K562 (cell line): ENCODE measurements around the gene LTA. TPM values are rescaled to one million over a fixed set of nuclear protein-coding genes. Genes with fewer than 3 reads are reported as not detected.

Experiments
- ATAC-seq: fragments of 200-7000 bp; cut with Tn5 transposase; 3 replicates; pipeline ENCODE4 v1.9.1; 2020; ENCODE audit warnings: moderate library complexity
- BruUV-seq: library from RNA; stranded (reverse); fragments of 400-500 nt; replicated peaks from 2 replicates; lab custom pipeline; 2021; lab: Mats Ljungman, UMichigan
- CTCF ChIA-PET: fragments of 300-600 bp; formaldehyde crosslinking; extraction: SDS; loops from one replicate; lab custom pipeline; 2021; ENCODE audit warnings: low intra/inter-chr PET ratio; lab: Yijun Ruan, JAX
- POLR2A ChIA-PET: fragments of 300-600, 350-650 bp; sonication (Branson Sonifier 250); formaldehyde crosslinking; extraction: SDS; loops from one replicate; lab custom pipeline; 2021; ENCODE audit warnings: antibody characterized with exemption, inconsistent platforms; lab: Yijun Ruan, JAX
- DNase-seq, 4 experiments: peaks; one replicate each; pipeline versions ENCODE4 v3.0.0 to v3.0.0-alpha.2; 2011 to 2018; ENCODE audit warnings: low spot score in 3 of 4, mixed read lengths in 3 of 4; ENCODE audit errors: extremely low read depth in 1 of 4
- FAIRE-seq: peaks from 2 replicates; lab custom pipeline; 2011; peaks lifted over from hg19 to GRCh38; lab: Jason Lieb, UNC
- H2AFZ ChIP-seq: 2 replicates; pipeline ENCODE4 v1.6.0; 2011; ENCODE audit warnings: low read depth, low read length, control low read depth, inconsistent platforms
- H3K27ac ChIP-seq: fragments of 200-600 bp; 3 replicates; pipeline ENCODE4 v1.8.0; 2011; ENCODE audit warnings: low read depth, mild to moderate bottlenecking, control low read depth, inconsistent platforms, low read length, moderate library complexity, mixed read lengths; ENCODE audit errors: extremely low read depth
- H3K27me3 ChIP-seq, 2 experiments: fragments of 300-600 bp in 1 of 2; 2 replicates in 1 of 2; 3 replicates in 1 of 2; pipeline versions ENCODE4 v1.6.0 to v1.8.0; 2011; ENCODE audit warnings: inconsistent platforms in 2 of 2, low read length in 2 of 2, mild to moderate bottlenecking in 1 of 2, mixed read lengths in 1 of 2, moderate library complexity in 1 of 2; ENCODE audit not compliant: control insufficient read depth in 2 of 2, insufficient read depth in 2 of 2
- H3K36me3 ChIP-seq: fragments of 300-600 bp; 3 replicates; pipeline ENCODE4 v1.8.0; 2011; ENCODE audit warnings: mild to moderate bottlenecking, low read length, inconsistent platforms; ENCODE audit not compliant: control insufficient read depth, insufficient read depth
- H3K4me1 ChIP-seq, 2 experiments: fragments of 200-600 bp in 1 of 2; replicated peaks in 1 of 2; 2 replicates in 1 of 2; 3 replicates in 1 of 2; pipeline versions ENCODE4 v1.5.1 to v1.8.0; 2011; ENCODE audit warnings: inconsistent platforms in 2 of 2, low read length in 2 of 2, mild to moderate bottlenecking in 1 of 2, mixed read lengths in 1 of 2, moderate library complexity in 1 of 2; ENCODE audit not compliant: control insufficient read depth in 2 of 2, insufficient read depth in 2 of 2
- H3K4me2 ChIP-seq: 2 replicates; pipeline ENCODE4 v1.6.1; 2011; ENCODE audit warnings: low read length, control low read depth, inconsistent platforms, mixed read lengths; ENCODE audit not compliant: insufficient read depth
- H3K4me3 ChIP-seq: fragments of 200-600 bp; sonication (generic), shearing (Covaris generic); 2 replicates; pipeline ENCODE4 v1.5.1; 2016; ENCODE audit warnings: control low read depth, inconsistent platforms
- H3K79me2 ChIP-seq: fragments of 200-600 bp; 3 replicates; pipeline ENCODE4 v1.8.0; 2011; ENCODE audit warnings: low read length, inconsistent platforms; ENCODE audit not compliant: control insufficient read depth, insufficient read depth
- H3K9ac ChIP-seq, 2 experiments: 2 replicates each; pipeline versions ENCODE4 v1.6.0 to v1.6.1; 2011; ENCODE audit warnings: low read depth in 2 of 2, low read length in 2 of 2, control low read depth in 1 of 2, inconsistent platforms in 1 of 2, mild to moderate bottlenecking in 1 of 2, mixed read lengths in 1 of 2; ENCODE audit not compliant: insufficient read depth in 1 of 2
- H3K9me1 ChIP-seq: one replicate; pipeline ENCODE4 v1.6.0; 2011; ENCODE audit warnings: inconsistent platforms, mild to moderate bottlenecking, low read length, moderate library complexity; ENCODE audit not compliant: control insufficient read depth, insufficient read depth
- H3K9me3 ChIP-seq: replicated peaks from 2 replicates; pipeline ENCODE4 v1.5.1; 2011; ENCODE audit warnings: low read depth, low read length, inconsistent platforms; ENCODE audit not compliant: control insufficient read depth, insufficient read depth
- H4K20me1 ChIP-seq: replicated peaks from 2 replicates; pipeline ENCODE4 v1.6.1; 2011; ENCODE audit warnings: low read length, inconsistent platforms, mixed read lengths; ENCODE audit not compliant: control insufficient read depth, insufficient read depth
- HEY1 ChIP-seq: fragments of 250-450 bp; sonication (Bioruptor Pico); IDR thresholded peaks from 2 replicates; pipeline ENCODE4 v1.5.0; 2020; ENCODE audit warnings: mild to moderate bottlenecking, moderate library complexity, borderline replicate concordance
- HNRNPK ChIP-seq: fragments of 200-400 bp; formaldehyde crosslinking; IDR thresholded peaks from one replicate; pipeline ENCODE4 v1.6.1; 2018; ENCODE audit warnings: mild to moderate bottlenecking, low read depth, low read length; ENCODE audit not compliant: poor library complexity, severe bottlenecking
- PRPF4 ChIP-seq: fragments of 200-400 bp; formaldehyde crosslinking; IDR thresholded peaks from one replicate; pipeline ENCODE4 v1.6.1; 2017; ENCODE audit warnings: low read length, low read depth, mild to moderate bottlenecking; ENCODE audit not compliant: insufficient read depth, poor library complexity, severe bottlenecking
- PTBP1 ChIP-seq: fragments of 200-400 bp; formaldehyde crosslinking; IDR thresholded peaks from 2 replicates; pipeline ENCODE4 v1.6.1; 2017; ENCODE audit warnings: low read depth, low read length
- RBBP5 ChIP-seq: fragments of 200-600 bp; sonication (generic); IDR thresholded peaks from 2 replicates; pipeline ENCODE4 v1.6.1; 2012; ENCODE audit warnings: borderline replicate concordance, mild to moderate bottlenecking, low read length, control low read depth, inconsistent platforms; ENCODE audit not compliant: insufficient read depth, poor library complexity, severe bottlenecking
- RCOR1 ChIP-seq, 2 experiments: IDR thresholded peaks; 2 replicates each; pipeline ENCODE4 v1.6.1; 2012; ENCODE audit warnings: low read depth in 2 of 2, low read length in 2 of 2, borderline replicate concordance in 1 of 2, improper control_type of control experiment in 1 of 2
- TEAD4 ChIP-seq, 2 experiments: sonication (generic) in 1 of 2; formaldehyde crosslinking in 1 of 2; IDR thresholded peaks; 2 replicates each; pipeline versions ENCODE4 v1.6.1 to v1.8.0; 2012 to 2022; ENCODE audit warnings: borderline replicate concordance in 1 of 2, inconsistent platforms in 1 of 2, low read length in 1 of 2, mild to moderate bottlenecking in 1 of 2, missing genetic modification reagents in 1 of 2
- U2AF1 ChIP-seq: fragments of 200-400 bp; formaldehyde crosslinking; optimal IDR thresholded peaks from 2 replicates; pipeline ENCODE3; 2017; ENCODE audit warnings: mild to moderate bottlenecking, low read depth, low read length, moderate library complexity
- ZEB2 ChIP-seq: fragments of 450-650 bp; IDR thresholded peaks from 2 replicates; pipeline ENCODE4 v1.6.1; 2016
- ZFP30 ChIP-seq: fragments of 250-450 bp; sonication (Bioruptor Pico); IDR thresholded peaks from 2 replicates; pipeline ENCODE4 v1.8.0; 2022; ENCODE audit warnings: moderate library complexity, mild to moderate bottlenecking, inconsistent platforms, borderline replicate concordance
- WGBS: fragments of 100-300 bp; shearing (Covaris generic); methylation state at CpG from one replicate; pipeline ENCODE4 v1.1.6; 2016; ENCODE audit warnings: low coverage, mixed read lengths; ENCODE audit not compliant: insufficient coverage; ENCODE audit errors: missing lambda C conversion rate; 5-methylcytosine and 5-hydroxymethylcytosine counted together
- in situ Hi-C: fragments of 300-500 bp; cut with MboI; formaldehyde crosslinking; loops from 4 replicates; pipeline ENCODE4 v1.15.0; 2018; ENCODE audit warnings: inconsistent platforms, mixed read lengths
- intact Hi-C: fragments of 100-400 bp; cut with micrococcal nuclease; formaldehyde crosslinking; loops from 2 replicates; pipeline ENCODE4 v1.14.2; 2022
- polyA plus RNA-seq, 8 experiments: library from polyadenylated mRNA; depleted of rRNA in 4 of 8; stranded (reverse) in 5 of 8; unstranded in 3 of 8; fragments of >200 nt; fragmentation: Nextera tagmentation in 2 of 8; fragmentation: Illumina TruSeq in 1 of 8; extraction: Ambion mirVana in 2 of 8; extraction: Trizol in 1 of 8; gene quantifications; 2 replicates each; pipeline versions ENCODE4 v1.2.1 to v1.2.3, GENCODE V29; 2011 to 2014; ENCODE audit warnings: inconsistent platforms in 1 of 8, missing spikeins in 1 of 8
- total RNA-seq, 7 experiments: library from RNA; depleted of rRNA in 6 of 7; stranded (reverse); fragments of >200 nt in 6 of 7; fragmentation: Illumina TruSeq in 2 of 7; extraction: Trizol in 2 of 7; gene quantifications; 2 replicates each; pipeline versions ENCODE4 v1.2.1 to v1.2.3, GENCODE V29; 2011 to 2021; ENCODE audit warnings: low replicate concordance in 1 of 7
- TF ChIP-seq, protein P1 (sequence below): fragments of 450-650 bp; IDR thresholded peaks from 2 replicates; pipeline ENCODE4 v1.6.1; 2016; ENCODE audit warnings: borderline replicate concordance
- TF ChIP-seq, protein P2 (sequence below): fragments of 450-650 bp; formaldehyde crosslinking; IDR thresholded peaks from 2 replicates; pipeline ENCODE4 v1.4.0; 2020; ENCODE audit warnings: mild to moderate bottlenecking, moderate library complexity
- TF ChIP-seq, protein P3 (sequence below): fragments of 250-450 bp; sonication (Bioruptor Pico); IDR thresholded peaks from 2 replicates; pipeline ENCODE4 v1.8.0; 2022; ENCODE audit warnings: inconsistent platforms, mild to moderate bottlenecking, moderate library complexity, borderline replicate concordance

Gene LTA
- total and polyA plus RNA-seq, 9 of the 15 experiments (the other 6 are each of a cell fraction or from before 2014, with no cell fraction given) = 0.80 TPM; not detected in 8

DNA sequence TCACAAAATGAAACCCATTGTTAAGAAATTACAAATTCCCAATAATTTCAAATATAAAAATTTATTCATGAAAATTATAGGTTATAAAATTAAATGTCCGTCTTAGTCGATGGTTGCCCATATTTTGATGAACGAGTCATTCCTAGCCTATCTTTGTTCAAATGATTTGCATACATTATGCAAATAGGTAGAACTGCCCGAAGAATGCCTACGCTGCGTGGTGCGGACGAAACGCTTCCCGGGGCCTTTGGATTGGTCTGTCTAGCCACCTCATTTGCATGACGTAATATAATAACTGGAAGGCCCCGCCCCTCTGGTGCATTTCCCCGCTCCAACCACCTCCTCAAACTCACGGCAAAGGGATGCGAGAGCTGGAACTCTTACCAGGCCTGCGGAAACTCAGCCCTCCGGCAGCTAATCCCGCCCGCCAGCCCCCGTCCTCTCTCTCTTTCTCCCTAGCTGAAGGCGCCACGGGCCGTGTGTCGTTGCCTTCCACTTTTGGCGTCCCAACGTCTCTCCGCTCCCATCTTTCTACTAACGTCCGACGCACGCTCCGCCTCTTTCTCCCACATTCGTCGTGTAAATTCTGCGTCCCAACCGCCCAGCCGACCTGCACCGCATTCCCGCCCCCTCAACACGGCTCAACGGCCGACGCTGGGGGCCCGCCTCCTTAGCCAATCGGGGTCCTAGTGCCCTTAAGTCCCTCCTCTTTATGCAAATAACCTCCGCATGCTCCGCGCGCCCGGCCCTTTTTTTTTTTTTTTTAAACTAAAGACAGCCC is 47.9 kb downstream of the LTA start:
- Histone ChIP-seq H3K27ac (peak overlapping the region; percentile 98), H4K20me1 (peaks cover 18% of the 10 kb centered on the region; the same call in 1 of the 2 replicates), H3K4me3 (peak overlapping the region; percentile 96), H3K36me3 (peaks cover 41% of the 10 kb centered on the region), H3K27me3 (no peaks in the 10 kb centered on the region), H3K9ac (peak overlapping the region; percentile 90), H3K9me3 (no peaks in the 10 kb centered on the region), H3K4me2 (peak overlapping the region; percentile 87), H3K79me2 (peaks cover 42% of the 10 kb centered on the region), H3K4me1 (peaks cover 28 to 37% of the 10 kb centered on the region in 2 experiments), H3K9me1 (peaks cover 12% of the 10 kb centered on the region), H2AFZ (peak overlapping the region; percentile 97)
- in situ Hi-C loops = no loop called here
- DNase-seq = peak; percentile 93 to 100 (median 97)
- 0% methylated on average over 49 of the region's 50 CpGs for WGBS
- TSS peak; percentile 98 for BruUV-seq
- ChIA-PET POLR2A (interaction anchor here (0.7 to 12.4 kb wide), 17 partner anchors 10 to 214 kb away, joined by 3 to 274 read pairs (median 4); partner anchors contain the start of genes BAG6, DDX39B, GPANK1 and HSPA1B), CTCF (no interaction called here)
- intact Hi-C loops = loop anchor here (1.0 kb wide), 2 partner anchors 45 to 73 kb away; partner anchors contain the start of gene NFKBIL1
- ATAC-seq = peak; percentile 92
- peak; percentile 95 for FAIRE-seq
- TF ChIP-seq, protein P1, sequence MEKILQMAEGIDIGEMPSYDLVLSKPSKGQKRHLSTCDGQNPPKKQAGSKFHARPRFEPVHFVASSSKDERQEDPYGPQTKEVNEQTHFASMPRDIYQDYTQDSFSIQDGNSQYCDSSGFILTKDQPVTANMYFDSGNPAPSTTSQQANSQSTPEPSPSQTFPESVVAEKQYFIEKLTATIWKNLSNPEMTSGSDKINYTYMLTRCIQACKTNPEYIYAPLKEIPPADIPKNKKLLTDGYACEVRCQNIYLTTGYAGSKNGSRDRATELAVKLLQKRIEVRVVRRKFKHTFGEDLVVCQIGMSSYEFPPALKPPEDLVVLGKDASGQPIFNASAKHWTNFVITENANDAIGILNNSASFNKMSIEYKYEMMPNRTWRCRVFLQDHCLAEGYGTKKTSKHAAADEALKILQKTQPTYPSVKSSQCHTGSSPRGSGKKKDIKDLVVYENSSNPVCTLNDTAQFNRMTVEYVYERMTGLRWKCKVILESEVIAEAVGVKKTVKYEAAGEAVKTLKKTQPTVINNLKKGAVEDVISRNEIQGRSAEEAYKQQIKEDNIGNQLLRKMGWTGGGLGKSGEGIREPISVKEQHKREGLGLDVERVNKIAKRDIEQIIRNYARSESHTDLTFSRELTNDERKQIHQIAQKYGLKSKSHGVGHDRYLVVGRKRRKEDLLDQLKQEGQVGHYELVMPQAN = peak; percentile 93
- TF ChIP-seq RCOR1 (IDR thresholded peaks at IDR 0.05; ENCODE audit: borderline replicate concordance in 1 of 2, low read depth in 2 of 2, low read length in 2 of 2) = peak; percentile 9 to 43; a peak in 1 of 4 replicates
- TF ChIP-seq PTBP1 = no peak
- TF ChIP-seq TEAD4 (IDR thresholded peaks at IDR 0.05; ENCODE audit: low read length) = peak; percentile 75
- TF ChIP-seq TEAD4 (CRISPR knock-in tag; IDR thresholded peaks at IDR 0.05; ENCODE audit: borderline replicate concordance) = no peak
- TF ChIP-seq RBBP5 = no peak
- TF ChIP-seq ZEB2 = no peak
- no peak for TF ChIP-seq PRPF4
- TF ChIP-seq HEY1 = no peak
- no peak for TF ChIP-seq ZFP30 (CRISPR knock-in tag)
- TF ChIP-seq, protein P2, sequence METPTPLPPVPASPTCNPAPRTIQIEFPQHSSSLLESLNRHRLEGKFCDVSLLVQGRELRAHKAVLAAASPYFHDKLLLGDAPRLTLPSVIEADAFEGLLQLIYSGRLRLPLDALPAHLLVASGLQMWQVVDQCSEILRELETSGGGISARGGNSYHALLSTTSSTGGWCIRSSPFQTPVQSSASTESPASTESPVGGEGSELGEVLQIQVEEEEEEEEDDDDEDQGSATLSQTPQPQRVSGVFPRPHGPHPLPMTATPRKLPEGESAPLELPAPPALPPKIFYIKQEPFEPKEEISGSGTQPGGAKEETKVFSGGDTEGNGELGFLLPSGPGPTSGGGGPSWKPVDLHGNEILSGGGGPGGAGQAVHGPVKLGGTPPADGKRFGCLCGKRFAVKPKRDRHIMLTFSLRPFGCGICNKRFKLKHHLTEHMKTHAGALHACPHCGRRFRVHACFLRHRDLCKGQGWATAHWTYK (CRISPR knock-in tag) = peak; percentile 90
- TF ChIP-seq HNRNPK = no peak
- TF ChIP-seq, protein P3, sequence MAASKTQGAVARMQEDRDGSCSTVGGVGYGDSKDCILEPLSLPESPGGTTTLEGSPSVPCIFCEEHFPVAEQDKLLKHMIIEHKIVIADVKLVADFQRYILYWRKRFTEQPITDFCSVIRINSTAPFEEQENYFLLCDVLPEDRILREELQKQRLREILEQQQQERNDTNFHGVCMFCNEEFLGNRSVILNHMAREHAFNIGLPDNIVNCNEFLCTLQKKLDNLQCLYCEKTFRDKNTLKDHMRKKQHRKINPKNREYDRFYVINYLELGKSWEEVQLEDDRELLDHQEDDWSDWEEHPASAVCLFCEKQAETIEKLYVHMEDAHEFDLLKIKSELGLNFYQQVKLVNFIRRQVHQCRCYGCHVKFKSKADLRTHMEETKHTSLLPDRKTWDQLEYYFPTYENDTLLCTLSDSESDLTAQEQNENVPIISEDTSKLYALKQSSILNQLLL (CRISPR knock-in tag) = no peak
- no peak for TF ChIP-seq U2AF1
